Stimulated activated CD8-positive, alpha-beta memory T cell treated with anti-CD3 and anti-CD28 coated beads, Interleukin-12 subunit alpha, Interleukin-12 subunit beta, amount 100 ng/mL, for 4 hours (primary cell): ENCODE measurements around the gene TRIOBP.

Source experiments
- DNase-seq: peaks from one replicate; pipeline ENCODE4 v3.0.0-alpha.2; 2020; ENCODE audit warnings: low read depth

TRIOBP gene

DNA sequence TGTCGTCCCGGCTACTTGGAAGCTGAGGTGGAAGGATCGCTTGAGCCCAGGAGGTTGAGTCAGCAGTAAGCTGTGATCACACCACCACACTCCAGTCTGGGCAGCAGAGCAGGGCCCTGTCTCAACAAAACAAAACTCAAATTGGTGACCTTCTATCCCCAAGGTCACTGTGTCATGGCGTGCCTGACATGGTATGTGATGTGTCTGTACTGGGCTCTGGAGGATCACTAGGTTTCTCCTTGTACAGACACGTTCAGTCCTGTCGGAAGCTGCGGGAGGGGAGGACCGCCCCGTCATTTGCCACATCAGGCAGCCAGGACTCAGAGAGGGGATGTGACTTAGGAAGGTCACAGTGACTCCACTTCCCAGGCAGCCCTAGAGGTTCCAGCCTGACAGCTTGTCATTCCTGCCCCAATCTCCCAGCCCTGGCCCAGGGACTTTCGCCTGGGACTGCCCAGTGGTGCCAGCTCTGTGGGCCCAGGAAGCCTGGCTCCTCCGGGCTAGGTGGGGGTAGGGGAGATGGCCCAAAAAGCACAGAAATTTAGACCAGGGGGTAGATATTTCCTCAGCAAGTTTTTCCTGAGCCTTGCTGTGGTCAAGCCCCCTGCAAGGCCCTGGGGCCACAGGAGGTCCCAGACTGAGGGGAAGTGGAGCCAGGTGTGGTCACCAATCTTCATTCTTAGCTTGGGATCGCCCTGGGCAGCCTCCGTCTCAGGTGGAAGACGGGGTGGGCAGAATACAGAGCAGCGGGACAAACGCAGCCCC lies 53.2 kb downstream of the TRIOBP start:
- DNase-seq = no peak

DNA sequence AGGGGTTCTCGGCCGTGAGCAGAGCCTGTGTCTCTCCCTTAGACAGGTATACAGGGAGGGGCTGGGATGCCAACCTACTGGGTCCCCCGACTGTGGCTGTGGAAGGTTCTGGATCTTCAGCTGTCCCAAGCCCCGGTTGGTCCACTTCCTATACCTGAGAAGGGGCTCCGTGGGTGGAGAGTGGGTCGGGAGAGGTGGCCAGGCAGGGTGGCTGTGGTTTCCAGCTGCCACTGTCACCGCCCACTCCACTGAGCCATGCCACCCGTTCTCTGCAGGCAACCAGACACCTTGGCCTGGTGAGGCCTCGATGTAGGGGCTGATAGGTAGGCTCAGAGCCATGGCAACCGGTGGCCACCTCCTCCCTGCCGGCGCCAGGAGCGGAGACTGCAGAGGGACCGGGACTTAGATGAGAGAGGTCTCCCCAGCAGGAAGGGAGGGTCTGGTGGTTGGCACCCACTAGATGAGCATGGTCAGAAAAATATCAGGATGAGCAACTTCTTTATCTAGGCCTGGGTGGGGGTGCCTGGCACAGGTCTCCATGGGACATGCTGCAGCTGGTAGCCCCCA lies 53.8 kb downstream of the TRIOBP start:
- DNase-seq = no peak

DNA sequence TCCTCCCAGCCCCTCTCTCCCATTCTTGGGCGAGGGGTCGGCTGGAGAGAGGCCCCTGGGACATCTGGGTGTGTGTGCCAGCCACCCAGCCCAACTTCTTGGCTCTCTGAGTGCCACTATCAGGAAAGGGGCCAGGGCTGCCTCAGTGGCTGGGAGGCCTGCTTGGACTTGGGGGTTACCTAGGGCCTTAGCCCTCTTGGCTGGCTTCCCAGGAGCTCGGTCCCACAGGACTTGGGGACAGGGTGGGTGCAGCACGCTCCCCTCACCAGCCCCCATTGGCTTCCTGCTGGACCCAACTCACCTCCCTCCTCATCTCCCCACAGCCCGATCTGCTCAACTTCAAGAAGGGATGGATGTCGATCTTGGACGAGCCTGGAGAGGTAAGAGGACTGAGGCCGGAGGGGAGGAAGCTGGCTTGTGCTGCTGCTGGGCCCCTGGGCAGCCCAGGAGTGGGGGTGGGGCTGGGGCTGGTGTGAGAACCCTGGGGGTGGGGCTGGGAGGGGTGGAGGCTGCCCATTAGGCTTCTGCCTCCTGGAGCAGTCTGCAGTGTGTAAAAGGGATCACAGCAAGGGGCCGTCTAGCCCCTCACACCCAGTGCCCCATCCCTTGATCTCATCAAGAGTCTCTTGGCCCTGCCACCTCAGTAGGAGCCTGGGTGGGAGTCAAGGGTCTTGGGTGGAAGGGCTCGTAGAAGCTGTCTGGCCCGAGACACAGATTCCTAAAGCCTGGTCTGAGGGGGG lies 54.8 kb downstream of the TRIOBP start:
- DNase-seq = no peak

DNA sequence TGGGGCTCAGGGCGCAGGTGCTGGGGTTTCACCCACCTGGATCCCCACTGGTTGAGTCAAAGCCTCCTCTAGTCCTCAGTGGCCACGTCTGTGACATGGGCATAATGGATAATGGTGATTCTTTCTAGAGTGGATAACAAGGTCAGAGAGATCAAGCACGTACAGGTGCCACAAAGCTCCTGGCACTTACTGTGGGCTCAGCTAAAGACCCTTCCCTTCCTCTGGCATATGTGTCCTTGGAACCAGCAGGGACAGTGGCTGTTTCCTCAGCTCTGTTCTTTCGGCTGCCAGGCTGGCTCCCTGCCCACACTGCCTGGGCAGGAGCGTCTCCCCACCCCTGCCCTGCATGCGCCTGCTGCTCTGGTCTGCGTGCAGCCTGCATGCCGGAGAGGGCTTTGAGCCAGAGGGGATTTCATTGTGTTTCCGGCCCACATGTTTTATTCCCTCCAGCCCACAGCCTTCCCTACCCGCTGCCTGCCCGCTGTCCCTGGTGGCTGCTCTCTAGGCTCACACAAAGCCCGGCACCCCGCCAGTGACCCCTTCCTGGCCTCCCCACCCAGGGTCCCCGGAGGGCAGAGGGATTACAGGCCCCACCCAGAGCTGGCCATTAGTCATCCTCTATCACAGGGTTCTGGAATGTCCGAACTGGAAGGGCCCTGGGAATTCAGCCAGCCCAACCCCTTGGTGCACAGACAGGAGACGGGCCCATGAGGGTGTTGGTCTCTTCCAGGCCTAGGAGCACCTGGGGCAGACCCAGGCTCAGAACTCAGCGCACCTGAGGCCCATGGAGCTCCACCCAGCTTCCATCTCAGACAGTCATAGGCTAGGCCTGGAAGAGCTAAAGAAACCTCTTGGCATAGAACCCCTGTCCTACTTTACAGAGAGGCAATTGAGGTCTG lies 55.6 kb downstream of the TRIOBP start:
- no peak for DNase-seq

DNA sequence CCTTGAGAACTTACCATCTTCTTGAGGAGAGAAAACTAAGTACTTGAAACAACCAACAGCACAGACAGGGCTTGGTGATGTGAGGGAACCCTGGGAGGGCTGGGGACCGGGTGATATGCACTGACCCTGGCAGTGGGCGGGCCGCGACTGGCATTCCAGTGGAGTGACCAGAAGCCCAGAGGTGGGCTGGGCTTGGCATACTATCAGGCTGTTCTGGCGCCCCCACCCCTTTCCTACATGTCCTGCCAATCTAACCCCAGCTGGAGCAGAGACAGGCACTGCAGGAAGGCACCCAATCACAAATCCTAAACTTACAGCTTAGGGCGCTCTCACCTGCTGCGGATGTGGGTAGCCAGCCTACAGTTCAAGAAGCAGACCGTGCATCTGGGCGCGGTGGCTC lies 56.9 kb downstream of the TRIOBP start:
- DNase-seq = no peak

DNA sequence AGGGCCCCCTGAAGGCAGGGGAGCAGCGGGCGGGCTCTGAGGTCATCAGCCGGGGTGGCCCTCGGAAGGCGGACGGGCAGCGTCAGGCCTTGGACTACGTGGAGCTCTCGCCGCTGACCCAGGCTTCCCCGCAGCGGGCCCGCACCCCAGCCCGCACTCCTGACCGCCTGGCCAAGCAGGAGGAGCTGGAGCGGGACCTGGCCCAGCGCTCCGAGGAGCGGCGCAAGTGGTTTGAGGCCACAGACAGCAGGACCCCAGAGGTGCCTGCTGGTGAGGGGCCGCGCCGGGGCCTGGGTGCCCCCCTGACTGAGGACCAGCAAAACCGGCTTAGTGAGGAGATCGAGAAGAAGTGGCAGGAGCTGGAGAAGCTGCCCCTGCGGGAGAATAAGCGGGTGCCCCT lies 60.8 kb downstream of the TRIOBP start:
- DNase-seq = no peak

DNA sequence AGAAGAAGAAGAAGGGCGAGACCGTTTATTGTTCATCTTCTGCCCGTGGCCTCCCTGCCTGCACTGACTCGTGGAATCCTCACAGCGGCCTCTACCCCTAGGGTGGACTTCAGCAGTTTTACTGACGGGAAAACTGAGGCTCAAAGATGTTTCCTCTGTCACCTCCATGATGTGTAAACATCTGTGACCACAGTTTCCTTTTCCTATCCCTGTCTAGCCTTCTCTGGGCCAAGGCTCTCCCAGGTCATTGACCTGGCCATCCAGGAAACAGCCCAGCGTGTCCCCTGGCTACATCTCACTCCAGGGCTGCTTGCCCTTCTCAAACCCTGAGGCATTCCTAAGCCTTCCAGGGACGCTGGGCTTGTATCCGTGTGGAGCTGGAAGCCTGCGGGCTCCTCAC lies 61.8 kb downstream of the TRIOBP start:
- DNase-seq = no peak

DNA sequence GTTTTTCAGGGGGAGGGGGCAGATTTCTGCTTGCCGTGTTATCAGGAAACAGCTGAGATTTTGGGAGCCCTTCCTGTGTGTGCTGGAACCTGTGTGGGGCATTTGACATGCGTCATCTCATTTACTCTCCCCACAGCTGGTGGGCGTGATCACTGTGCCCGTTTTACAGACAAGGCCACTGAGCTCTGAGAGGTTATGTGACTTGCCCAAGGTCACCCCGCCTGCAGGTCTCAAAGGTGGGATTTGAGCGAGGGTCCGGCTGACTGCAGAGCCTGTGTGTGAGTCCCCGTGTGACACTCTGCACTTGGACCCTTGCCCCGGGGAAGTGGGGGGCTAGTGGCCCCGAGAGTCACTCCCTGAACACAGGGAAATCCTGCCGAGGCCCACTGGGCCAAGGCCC lies 62.4 kb downstream of the TRIOBP start:
- no peak for DNase-seq

DNA sequence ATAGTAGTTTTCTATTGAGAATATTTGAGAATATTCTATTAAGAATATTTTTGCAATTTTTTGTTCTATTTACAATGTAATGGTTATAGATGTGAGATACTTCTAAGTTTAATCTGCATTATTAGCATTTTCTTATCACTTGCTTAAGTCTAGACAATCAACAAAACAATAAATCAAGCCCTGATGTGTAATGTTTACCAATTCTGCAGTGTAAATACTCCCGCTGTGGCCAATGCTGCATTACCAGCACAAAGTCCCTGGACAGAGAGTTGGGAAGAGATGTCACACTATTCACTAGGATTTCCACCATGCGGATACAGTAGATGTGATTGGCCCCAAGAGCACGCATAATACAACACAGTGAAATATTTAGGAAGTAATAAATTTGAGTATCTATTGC lies 63.3 kb downstream of the TRIOBP start:
- no peak for DNase-seq

DNA sequence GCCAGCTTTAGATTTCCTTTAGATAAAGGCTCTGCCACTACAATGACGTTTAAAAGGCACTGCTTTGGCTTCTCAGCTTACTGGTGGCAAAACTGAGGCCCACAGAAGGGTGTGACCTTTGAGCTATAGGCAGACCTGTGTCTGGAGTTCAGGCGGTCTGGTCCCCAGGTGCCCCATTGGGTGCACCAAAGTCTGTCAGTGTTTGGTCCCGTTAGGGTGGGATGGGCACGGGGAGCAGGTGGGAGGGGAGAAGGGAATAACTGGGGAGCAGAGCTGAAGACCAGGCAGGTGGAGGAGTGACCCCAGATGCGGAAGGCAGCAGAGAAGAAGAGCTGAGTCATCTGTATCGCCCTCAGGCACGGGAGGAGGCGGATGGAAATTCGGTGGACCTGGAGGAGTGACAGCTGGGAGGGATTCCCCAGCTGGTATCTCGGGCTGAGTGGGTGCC lies 65.6 kb downstream of the TRIOBP start:
- no peak for DNase-seq

DNA sequence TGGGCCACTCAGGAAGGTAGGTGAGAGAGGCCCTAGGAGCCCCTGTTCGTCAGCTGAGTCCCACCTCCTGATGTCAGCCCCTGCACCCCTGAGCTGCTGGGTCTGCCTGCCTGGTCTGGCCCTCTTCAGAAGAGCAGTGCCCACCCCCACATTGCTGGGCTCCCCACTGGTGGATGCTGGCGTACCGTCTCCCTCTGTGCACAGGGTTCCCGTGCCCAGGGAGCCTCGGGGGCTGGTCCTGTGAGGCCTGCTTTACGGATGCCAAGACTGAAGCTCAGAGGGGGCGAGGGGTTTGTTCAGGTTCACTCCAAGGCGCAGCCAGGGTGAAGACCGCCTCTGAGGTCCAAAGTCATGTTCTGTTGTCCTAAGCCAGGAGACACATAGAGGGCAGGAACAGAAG lies 66.2 kb downstream of the TRIOBP start:
- DNase-seq = no peak

DNA sequence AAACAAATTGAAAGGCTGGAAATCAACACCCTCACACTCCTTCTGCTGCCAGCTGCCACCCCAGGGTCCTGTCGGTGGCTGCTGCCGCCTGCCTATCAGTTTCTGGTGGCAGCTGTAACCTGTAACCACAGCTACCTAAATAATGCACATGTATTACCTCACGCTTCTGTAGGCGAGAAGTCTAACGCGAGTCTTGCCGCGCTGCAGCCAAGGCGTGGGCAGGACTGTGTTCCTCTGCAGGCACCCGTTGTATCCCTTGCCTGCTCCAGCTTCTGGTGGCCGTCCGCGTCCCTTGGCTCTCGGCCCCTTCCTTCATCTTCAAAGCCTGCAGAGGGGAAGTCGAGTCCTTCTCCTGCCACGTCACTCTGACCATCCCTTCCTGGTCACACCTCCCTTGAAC lies 66.8 kb downstream of the TRIOBP start:
- no peak for DNase-seq

DNA sequence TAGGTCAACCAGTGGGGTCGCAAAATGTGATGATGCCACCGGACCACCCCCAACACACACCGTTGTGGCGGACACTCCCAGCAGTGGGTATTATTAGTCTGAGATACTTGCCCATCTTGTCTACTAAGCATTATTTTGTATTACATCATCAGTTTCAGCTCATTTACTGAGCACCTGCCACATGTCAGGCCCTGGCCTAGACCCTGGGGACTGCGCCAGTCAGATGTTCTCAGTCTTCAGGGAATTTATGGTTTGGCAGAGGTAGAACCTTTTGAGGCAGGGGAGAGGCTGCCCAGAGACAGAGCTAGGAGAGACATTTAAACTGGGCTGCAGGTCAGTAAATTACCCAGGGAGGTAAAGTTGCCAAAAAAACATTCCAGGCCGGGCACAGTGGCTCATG lies 67.8 kb downstream of the TRIOBP start:
- DNase-seq = no peak

DNA sequence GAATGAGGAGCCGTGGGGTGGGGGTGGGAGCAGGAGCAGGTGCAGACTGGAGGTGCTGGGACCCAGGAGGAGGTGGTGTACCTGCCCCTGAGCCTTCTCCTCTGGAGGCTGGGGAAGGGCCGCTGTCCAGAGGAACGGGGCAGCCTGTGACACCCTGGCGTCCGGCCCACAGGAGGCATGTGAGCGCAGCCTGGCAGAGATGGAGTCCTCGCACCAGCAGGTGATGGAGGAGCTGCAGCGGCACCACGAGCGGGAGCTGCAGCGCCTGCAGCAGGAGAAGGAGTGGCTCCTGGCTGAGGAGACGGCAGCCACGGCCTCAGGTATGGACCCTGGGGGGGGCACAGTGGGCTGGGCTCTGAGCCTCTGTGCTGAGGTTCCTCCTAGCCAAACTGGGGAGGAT lies 68.7 kb downstream of the TRIOBP start:
- DNase-seq = no peak

DNA sequence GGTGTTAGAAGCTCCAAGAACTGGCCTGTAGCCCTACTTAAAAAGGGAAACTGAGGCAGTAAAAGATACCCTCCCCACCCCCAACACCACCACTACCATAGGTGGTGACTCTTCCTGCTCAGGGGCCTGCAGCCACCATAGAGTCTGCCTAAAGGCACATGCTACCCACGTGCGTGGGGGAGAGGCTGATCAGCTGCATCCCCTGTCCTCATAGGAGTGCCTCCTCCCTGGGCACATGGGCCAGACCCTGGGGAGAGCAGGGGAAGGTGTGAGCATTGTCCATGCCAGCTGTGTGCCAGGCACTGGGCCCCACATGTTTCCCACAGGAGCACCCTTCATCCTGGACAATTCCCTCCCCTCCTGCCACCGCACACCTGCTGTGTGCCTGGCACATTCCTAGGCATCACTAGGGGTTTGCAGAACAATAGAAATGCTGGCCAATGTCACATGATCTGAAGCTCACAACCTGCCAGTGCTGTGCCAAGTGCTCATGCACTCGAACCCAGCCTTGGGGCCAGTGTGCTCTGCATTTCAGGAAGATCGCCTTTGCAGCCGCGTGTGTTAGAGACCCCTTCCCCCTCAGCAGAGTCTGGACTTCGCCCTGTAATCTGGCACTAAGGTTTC lies 69.2 kb downstream of the TRIOBP start:
- no peak for DNase-seq

DNA sequence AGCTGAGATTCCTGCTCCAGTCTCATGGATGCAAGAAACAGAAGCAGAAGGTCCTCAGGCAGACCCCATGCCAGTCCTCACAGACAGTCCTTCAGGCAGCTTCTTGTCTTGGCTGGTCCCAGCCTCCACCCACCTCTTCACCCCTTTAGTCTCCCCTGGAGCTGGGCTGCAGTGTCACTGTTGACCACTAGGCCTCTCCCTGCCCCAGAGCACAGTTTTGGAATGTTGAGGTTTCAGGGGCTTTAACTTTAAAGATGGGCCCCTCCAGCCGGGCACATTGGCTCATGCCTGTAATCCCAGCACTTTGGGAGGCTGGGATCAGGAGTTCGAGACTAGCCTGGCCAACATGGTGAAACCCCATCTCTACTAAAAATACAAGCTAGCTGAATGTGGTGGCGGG lies 71.4 kb downstream of the TRIOBP start:
- no peak for DNase-seq

DNA sequence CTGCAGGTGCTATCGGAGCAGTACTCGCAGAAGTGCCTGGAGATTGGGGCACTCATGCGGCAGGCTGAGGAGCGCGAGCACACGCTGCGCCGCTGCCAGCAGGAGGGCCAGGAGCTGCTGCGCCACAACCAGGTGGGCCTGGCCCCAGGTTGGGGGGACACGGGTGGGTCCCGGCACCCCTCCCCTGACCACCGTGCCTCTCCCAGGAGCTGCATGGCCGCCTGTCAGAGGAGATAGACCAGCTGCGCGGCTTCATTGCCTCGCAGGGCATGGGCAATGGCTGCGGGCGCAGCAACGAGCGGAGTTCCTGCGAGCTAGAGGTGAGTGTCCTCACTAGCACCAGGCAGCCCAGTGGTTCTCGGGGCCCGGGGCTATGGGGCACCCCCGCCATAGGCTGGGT lies 72.2 kb downstream of the TRIOBP start:
- no peak for DNase-seq

DNA sequence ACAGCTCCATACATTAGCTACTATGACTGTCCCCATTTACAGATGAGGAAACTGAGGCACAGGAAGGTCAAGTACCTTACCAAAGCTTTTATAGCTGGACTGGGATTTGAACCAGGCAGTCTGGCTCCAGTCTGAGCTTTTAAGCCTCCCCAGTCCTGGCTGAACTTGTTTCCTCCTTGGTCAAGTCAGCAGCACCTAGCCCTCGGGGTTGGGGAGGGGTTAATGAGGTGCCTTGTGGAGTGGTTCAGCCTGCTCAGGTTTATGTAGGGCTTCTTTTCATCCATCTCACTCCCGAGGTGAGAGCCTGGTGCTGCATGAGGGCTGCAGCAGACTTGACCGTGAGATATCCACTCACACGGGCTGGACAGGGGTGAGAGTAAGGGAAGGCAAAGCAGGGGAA lies 74.2 kb downstream of the TRIOBP start:
- no peak for DNase-seq

DNA sequence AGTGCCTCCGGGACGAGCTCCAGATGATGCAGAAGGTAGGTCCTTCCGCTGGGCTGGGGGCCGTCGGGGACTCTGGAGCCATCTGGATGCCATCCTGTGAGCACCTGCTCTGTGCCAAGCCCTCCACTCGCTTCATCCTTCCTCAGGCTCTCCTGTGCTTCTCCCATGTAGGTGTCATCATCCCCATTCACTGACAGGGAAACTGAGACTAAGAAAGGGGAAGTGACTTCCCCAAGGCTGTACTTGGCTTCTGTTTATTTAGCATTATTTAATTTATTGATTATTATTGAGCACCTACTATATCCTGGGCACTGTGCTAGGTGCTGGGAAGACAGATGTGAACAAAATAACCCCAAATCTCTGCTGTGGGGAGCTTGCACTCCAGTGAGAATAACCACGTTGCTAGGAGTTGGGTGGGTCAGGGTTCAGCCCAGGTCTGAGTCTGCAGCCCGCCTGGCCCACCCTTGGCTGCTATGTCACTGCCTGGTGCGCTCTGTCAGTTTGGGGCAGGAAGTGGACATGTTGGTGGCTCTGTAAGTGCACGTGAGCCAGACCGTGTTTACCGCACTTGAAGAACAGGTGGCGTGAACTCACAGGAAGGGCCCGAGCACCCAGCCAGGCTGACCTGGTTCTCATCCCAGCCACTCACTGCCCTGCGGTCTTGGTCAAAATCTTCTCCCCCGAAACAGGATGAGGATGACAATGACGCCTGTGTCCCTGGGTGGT lies 75.0 kb downstream of the TRIOBP start:
- DNase-seq = no peak

DNA sequence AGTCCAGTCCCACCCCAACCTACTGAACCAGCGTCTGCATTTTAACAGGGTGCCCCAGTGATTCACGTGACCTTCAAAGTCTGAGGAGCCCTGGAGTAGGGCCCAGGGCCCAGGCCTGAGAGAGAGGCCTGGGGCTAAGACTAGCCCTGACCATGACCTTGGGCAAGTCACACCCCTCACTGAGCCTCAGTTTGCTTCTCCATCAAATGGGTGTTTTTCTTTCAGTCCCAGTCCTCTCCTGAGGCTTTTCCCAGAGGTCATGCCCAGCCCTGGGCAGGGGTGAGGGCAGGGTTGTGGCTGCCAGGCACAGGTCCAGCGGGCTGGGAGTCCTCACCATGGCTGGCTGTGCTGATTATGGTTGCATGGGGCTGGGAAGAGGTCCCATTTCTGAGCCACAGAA lies 77.9 kb downstream of the TRIOBP start:
- no peak for DNase-seq
